Tibial artery (tissue), 4 donors: Measurements from ENCODE around the gene TEDC1.
A peak's percentile ranks its signal among the peaks of the same experiment; 100 is the strongest.

Experiments
- DNase-seq, 2 donors: peaks; one replicate each; pipeline ENCODE4 v3.0.0-alpha.2; 2019
- H3K27ac ChIP-seq, 2 donors: fragments of 200-600 bp; sonication (generic) in 1 of 2; 1 replicate in 1 of 2; 2 replicates in 1 of 2; pipeline ENCODE4 v1.5.1; 2018 to 2019; ENCODE audit warnings: mild to moderate bottlenecking in 1 of 2
- H3K27me3 ChIP-seq, 2 donors: fragments of 200-600 bp; sonication (generic) in 1 of 2; one replicate each; pipeline versions ENCODE4 v1.5.1 to v1.6.0; 2016 to 2019
- H3K36me3 ChIP-seq, 3 donors: fragments of 200-600 bp; sonication (generic) in 2 of 3; one replicate each; pipeline ENCODE4 v1.5.1; 2016 to 2019; ENCODE audit warnings: mild to moderate bottlenecking in 2 of 3
- H3K4me1 ChIP-seq, 4 donors: fragments of 200-600 bp; sonication (generic) in 2 of 4; 1 replicate in 3 of 4; 2 replicates in 1 of 4; pipeline ENCODE4 v1.5.1; 2016 to 2019
- H3K4me3 ChIP-seq, 2 donors: fragments of 200-600 bp; sonication (generic) in 1 of 2; 1 replicate in 1 of 2; 2 replicates in 1 of 2; pipeline ENCODE4 v1.5.1; 2018 to 2019; ENCODE audit warnings: mild to moderate bottlenecking in 2 of 2
- H3K9me3 ChIP-seq, 3 donors: fragments of 200-600 bp; sonication (generic) in 1 of 3; one replicate each; pipeline ENCODE4 v1.5.1; 2016 to 2019
- intact Hi-C: fragments of 100-400 bp; cut with DNase I; formaldehyde crosslinking; loops from one replicate; pipeline ENCODE4 v1.15.0; 2023; ENCODE audit warnings: low total_unique reads
- TF ChIP-seq, protein P1 (sequence below), 2 experiments: fragments of 200-600 bp in 1 of 2; fragments of 450-650 bp in 1 of 2; IDR thresholded peaks; one replicate each; pipeline ENCODE4 v1.5.1; 2017 to 2019; ENCODE audit warnings: antibody characterized with exemption in 2 of 2, mild to moderate bottlenecking in 1 of 2, moderate library complexity in 1 of 2

Gene TEDC1

DNA sequence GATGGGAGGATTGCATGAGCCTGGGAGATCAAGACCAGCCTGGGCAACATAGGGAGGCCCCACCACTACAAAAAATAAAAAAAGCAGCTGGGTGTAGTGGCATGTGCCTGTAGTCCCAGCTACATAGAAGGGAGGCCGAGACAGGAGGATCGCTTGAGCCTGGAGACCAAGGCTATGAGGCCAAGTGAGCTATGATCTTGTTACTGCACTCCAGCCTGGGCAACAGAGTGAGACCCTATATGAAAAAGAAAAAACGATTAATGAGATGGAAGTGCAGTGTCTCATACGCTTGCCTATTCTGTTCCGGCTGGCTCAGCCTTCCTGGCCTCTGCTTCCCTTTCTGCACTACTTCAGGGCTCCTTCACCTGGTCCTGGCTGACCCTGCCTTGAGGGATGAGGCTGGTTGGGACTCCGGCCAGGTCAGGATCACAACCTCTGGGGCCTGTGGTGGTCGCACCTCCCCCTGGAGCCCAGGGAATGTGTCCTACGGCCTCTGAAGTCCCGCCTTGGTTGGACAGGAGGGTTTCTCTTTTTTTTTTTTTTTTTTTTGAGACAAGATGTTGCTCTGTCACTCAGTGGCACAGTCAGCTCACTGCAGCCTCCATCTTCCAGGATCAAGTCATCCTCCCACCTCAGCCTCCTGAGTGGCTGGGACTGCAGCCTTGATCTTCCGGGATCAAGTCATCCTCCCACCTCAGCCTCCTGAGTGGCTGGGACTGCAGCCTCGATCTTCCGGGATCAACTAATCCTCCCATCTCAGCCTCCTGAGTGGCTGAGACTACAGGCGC is 10.7 kb downstream of the TEDC1 start:
- intact Hi-C loops, result no loop called here
- Histone ChIP-seq H3K9me3 (no peaks in the 10 kb centered on the region), H3K4me1 (no peaks in the 10 kb centered on the region), H3K27ac (no peak overlapping the region), H3K27me3 (no peaks in the 10 kb centered on the region), H3K4me3 (no peak overlapping the region), H3K36me3 (peaks cover 10 to 20% (median 16%) of the 10 kb centered on the region in 3 donors)
- peak in 1 of 2 donors; percentile 52 for DNase-seq
- TF ChIP-seq, protein P1, sequence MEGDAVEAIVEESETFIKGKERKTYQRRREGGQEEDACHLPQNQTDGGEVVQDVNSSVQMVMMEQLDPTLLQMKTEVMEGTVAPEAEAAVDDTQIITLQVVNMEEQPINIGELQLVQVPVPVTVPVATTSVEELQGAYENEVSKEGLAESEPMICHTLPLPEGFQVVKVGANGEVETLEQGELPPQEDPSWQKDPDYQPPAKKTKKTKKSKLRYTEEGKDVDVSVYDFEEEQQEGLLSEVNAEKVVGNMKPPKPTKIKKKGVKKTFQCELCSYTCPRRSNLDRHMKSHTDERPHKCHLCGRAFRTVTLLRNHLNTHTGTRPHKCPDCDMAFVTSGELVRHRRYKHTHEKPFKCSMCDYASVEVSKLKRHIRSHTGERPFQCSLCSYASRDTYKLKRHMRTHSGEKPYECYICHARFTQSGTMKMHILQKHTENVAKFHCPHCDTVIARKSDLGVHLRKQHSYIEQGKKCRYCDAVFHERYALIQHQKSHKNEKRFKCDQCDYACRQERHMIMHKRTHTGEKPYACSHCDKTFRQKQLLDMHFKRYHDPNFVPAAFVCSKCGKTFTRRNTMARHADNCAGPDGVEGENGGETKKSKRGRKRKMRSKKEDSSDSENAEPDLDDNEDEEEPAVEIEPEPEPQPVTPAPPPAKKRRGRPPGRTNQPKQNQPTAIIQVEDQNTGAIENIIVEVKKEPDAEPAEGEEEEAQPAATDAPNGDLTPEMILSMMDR (IDR thresholded peaks at IDR 0.05), result no peak

DNA sequence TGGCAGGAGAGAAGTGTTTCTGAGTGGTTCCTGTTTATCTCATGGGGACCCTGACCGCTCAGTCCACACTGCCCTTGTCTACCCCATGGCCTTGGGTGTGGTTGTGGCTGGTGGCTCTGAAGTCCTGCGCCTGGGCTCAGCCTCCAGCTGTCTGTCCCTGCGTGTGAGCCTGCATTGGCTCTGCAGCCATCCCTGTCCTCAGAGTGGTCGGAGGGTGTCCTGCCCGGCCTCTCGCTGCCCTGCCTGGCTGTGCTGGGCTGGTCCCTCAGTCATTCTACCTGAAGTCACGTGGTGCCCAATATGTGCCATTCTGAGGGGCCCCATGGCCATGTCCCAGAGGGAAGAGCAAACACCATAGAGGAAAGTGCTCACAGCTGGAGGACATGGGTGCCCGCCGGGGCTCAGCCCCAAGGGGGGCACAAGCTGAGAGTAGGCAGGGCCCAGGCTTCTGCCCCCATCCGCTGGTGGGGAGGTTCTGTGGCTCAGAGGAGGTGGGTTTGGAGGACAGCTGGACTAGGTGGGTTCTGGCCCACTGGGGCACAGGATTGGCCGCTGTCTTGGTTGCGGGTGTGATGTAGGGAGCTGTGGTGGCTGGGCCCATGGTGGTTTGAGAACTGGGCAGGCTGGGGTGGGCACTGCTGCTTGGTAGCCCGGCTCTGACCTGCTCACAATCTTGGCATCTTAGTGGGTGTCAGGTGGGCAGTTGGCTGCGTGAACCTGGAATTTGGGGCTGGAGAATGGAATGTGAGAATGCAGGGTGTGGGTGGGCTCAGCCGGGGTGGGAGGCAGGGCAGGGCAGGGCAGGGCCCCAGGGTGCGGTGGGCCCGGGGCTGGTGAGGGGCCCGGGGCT is 11.6 kb downstream of the TEDC1 start:
- Histone ChIP-seq H3K9me3 (no peaks in the 10 kb centered on the region), H3K27me3 (no peaks in the 10 kb centered on the region), H3K4me3 (no peak overlapping the region), H3K27ac (no peak overlapping the region), H3K36me3 (peaks cover 10 to 18% (median 14%) of the 10 kb centered on the region in 3 donors), H3K4me1 (no peaks in the 10 kb centered on the region)
- peak in 1 of 2 donors; percentile 53 for DNase-seq
- TF ChIP-seq, protein P1 (IDR thresholded peaks at IDR 0.05), result no peak
- intact Hi-C loops, result no loop called here

DNA sequence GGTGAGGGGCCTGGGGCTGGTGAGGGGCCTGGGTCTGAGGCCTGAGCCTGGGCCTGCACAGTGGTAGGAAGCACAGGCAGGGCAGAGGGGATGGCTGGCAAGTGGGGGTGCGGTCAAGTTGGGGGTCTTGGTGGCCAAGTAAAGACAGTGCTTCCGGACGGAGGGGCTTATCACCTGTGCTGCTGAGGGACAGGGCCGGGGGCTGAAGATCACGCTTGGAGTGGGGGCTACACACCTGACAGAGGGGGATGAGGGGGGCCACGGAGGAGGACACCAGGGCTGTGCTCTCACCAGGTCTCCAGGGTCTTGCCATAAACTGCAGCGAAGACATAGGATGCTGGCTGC is 12.2 kb downstream of the TEDC1 start:
- Histone ChIP-seq H3K4me3 (no peak overlapping the region), H3K9me3 (no peaks in the 10 kb centered on the region), H3K36me3 (peaks cover 9 to 12% (median 10%) of the 10 kb centered on the region in 3 donors), H3K27ac (no peak overlapping the region), H3K4me1 (no peaks in the 10 kb centered on the region), H3K27me3 (no peaks in the 10 kb centered on the region)
- TF ChIP-seq, protein P1 (IDR thresholded peaks at IDR 0.05), result no peak
- intact Hi-C loops, result no loop called here
- no peak for DNase-seq

DNA sequence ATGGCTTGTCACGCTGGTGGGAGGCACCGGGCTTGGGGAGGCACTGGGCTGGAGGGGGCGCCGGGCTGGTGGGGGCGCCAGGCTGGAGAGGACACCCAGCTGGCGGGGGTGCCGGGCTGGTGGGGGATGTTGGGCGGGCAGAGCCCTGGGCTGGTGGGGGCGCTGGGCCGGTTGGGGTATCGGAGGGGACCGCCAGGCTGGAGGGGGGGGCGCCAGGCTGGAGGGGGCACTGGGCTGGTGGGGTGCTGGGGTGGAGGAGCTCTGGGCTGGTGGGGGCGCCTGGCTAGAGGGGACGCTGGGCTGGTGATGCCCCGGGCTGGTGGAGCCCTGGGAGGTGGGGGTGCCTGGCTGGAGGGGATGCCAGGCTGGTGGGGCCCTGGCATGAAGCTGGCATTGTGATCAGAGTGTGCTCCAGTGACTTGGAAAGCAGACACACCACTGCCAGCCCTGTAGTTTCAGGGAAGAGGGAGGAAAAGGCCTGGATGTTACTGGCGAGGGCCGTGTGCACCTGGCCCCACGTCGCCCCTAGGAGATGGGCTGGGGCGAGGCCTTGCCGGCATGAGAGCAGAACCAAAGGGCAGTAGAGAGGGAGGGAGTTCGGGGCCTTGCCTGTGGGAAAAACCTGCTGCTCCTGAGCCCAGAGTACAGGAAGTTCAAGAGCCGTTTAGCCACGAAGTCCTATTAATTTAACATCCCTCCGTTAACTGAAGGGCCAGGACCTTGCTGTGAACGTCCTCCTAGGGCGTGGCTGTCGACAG is 13.1 kb downstream of the TEDC1 start:
- H3K9me3 ChIP-seq, result no peaks in the 10 kb centered on the region
- peak in 1 of 2 donors; percentile 59 for DNase-seq
- intact Hi-C loops, result no loop called here

DNA sequence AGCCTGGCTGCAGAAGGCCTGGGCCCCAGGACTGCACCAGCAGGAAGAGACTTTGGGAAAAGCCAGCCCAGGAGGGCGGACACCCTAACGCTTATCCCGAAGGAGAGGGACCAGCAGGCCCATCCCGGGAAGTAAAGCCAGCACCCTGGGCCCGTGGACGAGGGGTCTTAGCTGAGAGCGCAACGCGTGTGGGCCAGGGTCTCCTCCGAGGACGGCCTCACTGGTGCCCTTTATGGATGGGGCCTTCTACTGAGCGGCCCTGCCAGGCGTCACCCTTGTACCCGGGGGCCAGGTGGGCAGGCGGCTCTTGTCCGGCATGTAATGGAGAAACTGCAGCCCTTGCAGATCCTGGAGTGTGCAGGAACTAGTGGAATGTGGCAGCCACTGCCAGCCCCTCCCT is 14.1 kb downstream of the TEDC1 start:
- Histone ChIP-seq H3K36me3 (peaks cover 0 to 1% (median 0%) of the 10 kb centered on the region in 3 donors), H3K4me3 (no peak overlapping the region), H3K9me3 (no peaks in the 10 kb centered on the region), H3K27me3 (no peaks in the 10 kb centered on the region), H3K27ac (no peak overlapping the region), H3K4me1 (no peaks in the 10 kb centered on the region)
- intact Hi-C loops, result no loop called here
- peak in 1 of 2 donors; percentile 33 for DNase-seq
- TF ChIP-seq, protein P1 (IDR thresholded peaks at IDR 0.05), result no peak

More for the DNA sequence above, 13.1 kb downstream of the TEDC1 start:
- TF ChIP-seq, protein P1 (IDR thresholded peaks at IDR 0.05), result no peak
- H3K27ac ChIP-seq, result no peak overlapping the region
- H3K4me1 ChIP-seq, result no peaks in the 10 kb centered on the region
- H3K4me3 ChIP-seq, result no peak overlapping the region
- peaks cover 2 to 9% (median 5%) of the 10 kb centered on the region in 3 donors for H3K36me3 ChIP-seq
- no peaks in the 10 kb centered on the region for H3K27me3 ChIP-seq
